ENCODE results near the gene VAT1. TPM values are rescaled to one million over a fixed set of nuclear protein-coding genes. Genes with fewer than 3 reads are reported as not detected.
"Not testable (repeated sequence)": the region's sequence is repeated elsewhere in the genome, so short reads cannot be mapped to it uniquely, and the experiment has no call there.

VAT1 gene
- total and polyA plus RNA-seq, 2 donors (not counting 1 experiment from before 2014, with no cell fraction given), result 234 to 297 TPM

DNA sequence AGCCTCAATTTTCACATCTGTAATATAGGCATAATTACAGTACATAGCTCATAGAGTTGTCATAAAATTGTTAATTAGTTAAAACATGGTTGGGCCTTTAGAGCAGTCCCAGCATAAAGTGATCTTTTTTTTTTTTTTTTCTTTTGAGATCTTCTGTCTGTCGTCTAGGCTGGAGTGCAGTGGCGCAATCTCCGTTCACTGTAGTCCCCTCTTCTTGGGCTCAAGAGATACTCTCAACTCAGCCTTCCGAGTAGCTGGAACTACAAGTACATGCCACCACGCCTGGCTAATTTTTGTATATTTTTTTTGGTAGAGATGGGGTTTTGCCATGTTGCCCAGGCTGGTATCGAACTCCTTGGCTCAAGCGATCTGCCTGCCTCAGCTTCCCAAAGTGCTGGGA lies 33.9 kb upstream of the VAT1 start:
- Histone ChIP-seq H3K4me3 (replicated peaks in 1 of 4; ENCODE audit: control extremely low read depth in 1 of 4, insufficient read depth in 1 of 4, low read depth in 3 of 4, low read length in 4 of 4) (no peak overlapping the region), H3K9me3 (ENCODE audit: control insufficient read depth, insufficient read depth, low read depth, low read length) (no peaks in the 10 kb centered on the region), H3K27ac (ENCODE audit: insufficient read depth, low read length) (no peak overlapping the region), H3K4me1 (ENCODE audit: control insufficient read depth, extremely low read depth, insufficient read depth, low read length) (no peaks in the 10 kb centered on the region), H3K27me3 (ENCODE audit: control insufficient read depth, insufficient read depth, low read length) (no peaks in the 10 kb centered on the region), H3K4me2 (ENCODE audit: extremely low read depth, insufficient read depth, low read length) (no peak overlapping the region), H4K20me1 (ENCODE audit: control insufficient read depth, extremely low read depth, insufficient read depth, low read length) (no peaks in the 10 kb centered on the region), H2AFZ (ENCODE audit: low read length) (no peak overlapping the region), H3K79me2 (ENCODE audit: control insufficient read depth, insufficient read depth, low read length) (no peaks in the 10 kb centered on the region), H3K9ac (ENCODE audit: insufficient read depth, low read length) (no peak overlapping the region), H3K36me3 (ENCODE audit: control insufficient read depth, insufficient read depth, low read length) (no peaks in the 10 kb centered on the region)
- no peak for DNase-seq (ENCODE audit: low read depth in 2 of 2)
- TF ChIP-seq EZH2 (IDR thresholded peaks at IDR 0.05; ENCODE audit: low read length, missing control alignments), result no peak
- TF ChIP-seq, protein P1, sequence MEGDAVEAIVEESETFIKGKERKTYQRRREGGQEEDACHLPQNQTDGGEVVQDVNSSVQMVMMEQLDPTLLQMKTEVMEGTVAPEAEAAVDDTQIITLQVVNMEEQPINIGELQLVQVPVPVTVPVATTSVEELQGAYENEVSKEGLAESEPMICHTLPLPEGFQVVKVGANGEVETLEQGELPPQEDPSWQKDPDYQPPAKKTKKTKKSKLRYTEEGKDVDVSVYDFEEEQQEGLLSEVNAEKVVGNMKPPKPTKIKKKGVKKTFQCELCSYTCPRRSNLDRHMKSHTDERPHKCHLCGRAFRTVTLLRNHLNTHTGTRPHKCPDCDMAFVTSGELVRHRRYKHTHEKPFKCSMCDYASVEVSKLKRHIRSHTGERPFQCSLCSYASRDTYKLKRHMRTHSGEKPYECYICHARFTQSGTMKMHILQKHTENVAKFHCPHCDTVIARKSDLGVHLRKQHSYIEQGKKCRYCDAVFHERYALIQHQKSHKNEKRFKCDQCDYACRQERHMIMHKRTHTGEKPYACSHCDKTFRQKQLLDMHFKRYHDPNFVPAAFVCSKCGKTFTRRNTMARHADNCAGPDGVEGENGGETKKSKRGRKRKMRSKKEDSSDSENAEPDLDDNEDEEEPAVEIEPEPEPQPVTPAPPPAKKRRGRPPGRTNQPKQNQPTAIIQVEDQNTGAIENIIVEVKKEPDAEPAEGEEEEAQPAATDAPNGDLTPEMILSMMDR (conservative IDR thresholded peaks at IDR 0.05 in 1 of 2, IDR thresholded peaks at IDR 0.05 in 1 of 2; ENCODE audit: low read depth in 1 of 2, low read length in 2 of 2), result no peak

DNA sequence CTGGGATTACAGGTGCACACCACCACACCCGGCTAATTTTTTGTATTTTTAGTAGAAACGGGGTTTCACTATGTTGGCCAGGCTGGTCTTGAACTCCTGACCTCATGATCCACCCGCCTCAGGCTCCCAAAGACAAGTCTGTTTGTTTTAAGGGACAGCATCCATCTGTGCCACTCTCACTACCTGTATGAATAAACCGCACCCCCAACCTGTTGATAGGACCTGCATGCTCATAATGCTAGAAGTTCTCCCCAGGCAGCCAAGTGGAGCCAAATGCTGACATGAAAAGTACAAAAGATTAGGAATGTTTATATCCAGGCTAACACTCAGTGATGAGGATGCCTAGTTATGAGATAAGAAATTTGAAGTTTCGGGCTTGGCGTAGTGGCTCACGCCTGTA lies 30.8 kb upstream of the VAT1 start:
- H3K4me2 ChIP-seq (ENCODE audit: extremely low read depth, insufficient read depth, low read length); H3K79me2 ChIP-seq (ENCODE audit: control insufficient read depth, insufficient read depth, low read length); H3K27ac ChIP-seq (ENCODE audit: insufficient read depth, low read length); H2AFZ ChIP-seq (ENCODE audit: low read length); H3K36me3 ChIP-seq (ENCODE audit: control insufficient read depth, insufficient read depth, low read length); H3K4me3 ChIP-seq (replicated peaks in 1 of 4; ENCODE audit: control extremely low read depth in 1 of 4, insufficient read depth in 1 of 4, low read depth in 3 of 4, low read length in 4 of 4); H4K20me1 ChIP-seq (ENCODE audit: control insufficient read depth, extremely low read depth, insufficient read depth, low read length); H3K4me1 ChIP-seq (ENCODE audit: control insufficient read depth, extremely low read depth, insufficient read depth, low read length); H3K9me3 ChIP-seq (ENCODE audit: control insufficient read depth, insufficient read depth, low read depth, low read length); DNase-seq (ENCODE audit: low read depth in 2 of 2); H3K27me3 ChIP-seq (ENCODE audit: control insufficient read depth, insufficient read depth, low read length); H3K9ac ChIP-seq (ENCODE audit: insufficient read depth, low read length): not testable (repeated sequence)

DNA sequence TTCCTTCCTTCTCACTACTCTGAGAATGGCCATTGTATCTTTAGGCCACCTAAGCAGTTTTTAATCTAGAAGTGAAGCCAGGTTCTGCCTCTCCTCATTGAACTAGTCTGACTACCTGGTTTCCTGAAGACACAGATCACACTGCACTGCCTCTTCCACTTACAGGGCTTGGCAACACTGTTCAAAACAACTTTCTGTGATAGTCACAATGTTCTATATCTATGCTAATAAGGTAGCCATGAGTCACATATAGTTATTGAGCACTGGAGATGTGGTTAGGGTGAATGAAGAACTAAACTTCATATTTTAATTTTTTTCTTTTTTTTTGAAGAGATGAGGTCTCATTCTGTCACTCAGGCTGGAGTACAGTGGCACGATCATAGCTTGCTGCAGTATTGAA lies 29.8 kb upstream of the VAT1 start:
- H3K4me1 ChIP-seq (ENCODE audit: control insufficient read depth, extremely low read depth, insufficient read depth, low read length), result no peaks in the 10 kb centered on the region
- no peak for TF ChIP-seq EZH2 (IDR thresholded peaks at IDR 0.05; ENCODE audit: low read length, missing control alignments)
- TF ChIP-seq, protein P1 (conservative IDR thresholded peaks at IDR 0.05 in 1 of 2, IDR thresholded peaks at IDR 0.05 in 1 of 2; ENCODE audit: low read depth in 1 of 2, low read length in 2 of 2), result no peak
- H3K27me3 ChIP-seq (ENCODE audit: control insufficient read depth, insufficient read depth, low read length), result no peaks in the 10 kb centered on the region
- no peak overlapping the region for H2AFZ ChIP-seq (ENCODE audit: low read length)
- H4K20me1 ChIP-seq (ENCODE audit: control insufficient read depth, extremely low read depth, insufficient read depth, low read length), result no peaks in the 10 kb centered on the region
- H3K79me2 ChIP-seq (ENCODE audit: control insufficient read depth, insufficient read depth, low read length), result no peaks in the 10 kb centered on the region
- H3K9ac ChIP-seq (ENCODE audit: insufficient read depth, low read length), result no peak overlapping the region
- H3K27ac ChIP-seq (ENCODE audit: insufficient read depth, low read length), result no peak overlapping the region
- H3K9me3 ChIP-seq (ENCODE audit: control insufficient read depth, insufficient read depth, low read depth, low read length), result no peaks in the 10 kb centered on the region
- H3K4me2 ChIP-seq (ENCODE audit: extremely low read depth, insufficient read depth, low read length), result no peak overlapping the region
- H3K4me3 ChIP-seq (replicated peaks in 1 of 4; ENCODE audit: control extremely low read depth in 1 of 4, insufficient read depth in 1 of 4, low read depth in 3 of 4, low read length in 4 of 4), result no peak overlapping the region
- H3K36me3 ChIP-seq (ENCODE audit: control insufficient read depth, insufficient read depth, low read length), result no peaks in the 10 kb centered on the region
- DNase-seq (ENCODE audit: low read depth in 2 of 2), result peak in 1 of 2 donors; percentile 19
